Mesodermal cell (in vitro differentiated cells): ENCODE measurements around the gene ACSL1.

Experiments
- H3K27ac ChIP-seq: 2 replicates; pipeline ENCODE4 v1.7.0; 2013; ENCODE audit warnings: mild to moderate bottlenecking, low read depth, low read length, moderate library complexity; ENCODE audit not compliant: severe bottlenecking
- H3K36me3 ChIP-seq: 2 replicates; pipeline ENCODE4 v1.7.1; 2013; ENCODE audit warnings: mild to moderate bottlenecking, low read length, moderate library complexity; ENCODE audit not compliant: control insufficient read depth, insufficient read depth
- H3K4me1 ChIP-seq: one replicate; pipeline ENCODE4 v1.7.1; 2013; ENCODE audit warnings: mild to moderate bottlenecking, low read length; ENCODE audit not compliant: insufficient read depth, control insufficient read depth, poor library complexity, severe bottlenecking
- H3K4me3 ChIP-seq: 2 replicates; pipeline ENCODE4 v1.7.0; 2013; ENCODE audit warnings: low read length, control low read depth, mild to moderate bottlenecking; ENCODE audit not compliant: insufficient read depth, poor library complexity, severe bottlenecking; ENCODE audit errors: extremely low read depth
- H3K9me3 ChIP-seq: 2 replicates; pipeline ENCODE4 v1.7.1; 2013; ENCODE audit warnings: mild to moderate bottlenecking, low read length, moderate library complexity; ENCODE audit not compliant: control insufficient read depth
- WGBS, 2 experiments: methylation state at CpG; one replicate each; pipeline ENCODE4 v1.1.5; 2013; ENCODE audit warnings: missing lambda C conversion rate in 2 of 2; ENCODE audit not compliant: insufficient coverage in 2 of 2; 5-methylcytosine and 5-hydroxymethylcytosine counted together

The ACSL1 gene

GRCh38 chr4:184803133-184803532 is 22.6 kb downstream of the ACSL1 start:
- Histone ChIP-seq H3K4me3 (no peak overlapping the region), H3K9me3 (no peaks in the 10 kb centered on the region), H3K27ac (no peak overlapping the region), H3K36me3 (no peaks in the 10 kb centered on the region), H3K4me1 (no peaks in the 10 kb centered on the region)
- 94 to 99% methylated on average over 15 to 16 of the region's 16 CpGs for WGBS, 2 experiments

- Histone ChIP-seq H3K36me3 (no peaks in the 10 kb centered on the region), H3K4me3 (no peak overlapping the region)
- 89 to 92% methylated on average over 7 to 9 of the region's 9 CpGs for WGBS, 2 experiments
Observed at GRCh38 chr4:184802697-184803015, 23.1 kb downstream of the ACSL1 start.

GRCh38 chr4:184801781-184802696 is 23.7 kb downstream of the ACSL1 start:
- 85 to 89% methylated on average over 6 to 8 of the region's 10 CpGs for WGBS, 2 experiments
- H3K4me3 ChIP-seq, result no peak overlapping the region
- no peaks in the 10 kb centered on the region for H3K9me3 ChIP-seq
- H3K27ac ChIP-seq, result no peak overlapping the region
- no peaks in the 10 kb centered on the region for H3K36me3 ChIP-seq
- H3K4me1 ChIP-seq, result no peaks in the 10 kb centered on the region

More at GRCh38 chr4:184802697-184803015, 23.1 kb downstream of the ACSL1 start:
- no peaks in the 10 kb centered on the region for H3K4me1 ChIP-seq
- H3K9me3 ChIP-seq, result no peaks in the 10 kb centered on the region
- H3K27ac ChIP-seq, result no peak overlapping the region

GRCh38 chr4:184798504-184798903 is 27.3 kb downstream of the ACSL1 start:
- no peaks in the 10 kb centered on the region for H3K4me1 ChIP-seq
- 94 to 97% methylated on average over 4 to 7 of the region's 7 CpGs for WGBS, 2 experiments
- no peaks in the 10 kb centered on the region for H3K36me3 ChIP-seq
- no peak overlapping the region for H3K27ac ChIP-seq
- H3K9me3 ChIP-seq, result peaks cover 4% of the 10 kb centered on the region
- H3K4me3 ChIP-seq, result no peak overlapping the region

- H3K4me3 ChIP-seq, result no peak overlapping the region
- H3K27ac ChIP-seq, result no peak overlapping the region
- H3K36me3 ChIP-seq, result no peaks in the 10 kb centered on the region
- 87 to 90% methylated on average over 7 to 8 of the region's 9 CpGs for WGBS, 2 experiments
- peaks cover 6% of the 10 kb centered on the region for H3K4me1 ChIP-seq
- H3K9me3 ChIP-seq, result peaks cover 4% of the 10 kb centered on the region
Observed at GRCh38 chr4:184796906-184797305, 28.9 kb downstream of the ACSL1 start.

GRCh38 chr4:184795214-184795844 is 30.4 kb downstream of the ACSL1 start:
- Histone ChIP-seq H3K4me3 (no peak overlapping the region), H3K4me1 (peaks cover 6% of the 10 kb centered on the region)
- WGBS, 2 experiments, result 88 to 94% methylated on average over 8 of the region's 9 CpGs

GRCh38 chr4:184794470-184794869 is 31.3 kb downstream of the ACSL1 start:
- H3K36me3 ChIP-seq, result no peaks in the 10 kb centered on the region
- WGBS, 2 experiments, result 87 to 97% methylated on average over 4 to 5 of the region's 5 CpGs

More at GRCh38 chr4:184795214-184795844, 30.4 kb downstream of the ACSL1 start:
- no peak overlapping the region for H3K27ac ChIP-seq
- peaks cover 4% of the 10 kb centered on the region for H3K9me3 ChIP-seq
- no peaks in the 10 kb centered on the region for H3K36me3 ChIP-seq

GRCh38 chr4:184793735-184794355 is 31.9 kb downstream of the ACSL1 start:
- Histone ChIP-seq H3K4me1 (peaks cover 6% of the 10 kb centered on the region), H3K9me3 (peaks cover 4% of the 10 kb centered on the region), H3K36me3 (no peaks in the 10 kb centered on the region), H3K4me3 (no peak overlapping the region), H3K27ac (no peak overlapping the region)
- WGBS, 2 experiments, result 93 to 97% methylated on average over 7 to 8 of the region's 9 CpGs

More at GRCh38 chr4:184794470-184794869, 31.3 kb downstream of the ACSL1 start:
- Histone ChIP-seq H3K4me1 (peaks cover 6% of the 10 kb centered on the region), H3K27ac (no peak overlapping the region), H3K9me3 (peaks cover 4% of the 10 kb centered on the region), H3K4me3 (no peak overlapping the region)

GRCh38 chr4:184792950-184793555 is 32.7 kb downstream of the ACSL1 start:
- 49 to 62% methylated on average over 5 to 8 of the region's 10 CpGs for WGBS, 2 experiments

GRCh38 chr4:184792334-184792733 is 33.4 kb downstream of the ACSL1 start:
- peaks cover 6% of the 10 kb centered on the region for H3K4me1 ChIP-seq
- H3K9me3 ChIP-seq, result peaks cover 4% of the 10 kb centered on the region
- H3K36me3 ChIP-seq, result no peaks in the 10 kb centered on the region
- WGBS, 2 experiments, result 91 to 92% methylated on average over 7 of the region's 8 CpGs
- H3K4me3 ChIP-seq, result no peak overlapping the region
- H3K27ac ChIP-seq, result no peak overlapping the region

More at GRCh38 chr4:184792950-184793555, 32.7 kb downstream of the ACSL1 start:
- H3K4me1 ChIP-seq, result peaks cover 6% of the 10 kb centered on the region
- no peak overlapping the region for H3K4me3 ChIP-seq
- H3K9me3 ChIP-seq, result peaks cover 4% of the 10 kb centered on the region
- H3K36me3 ChIP-seq, result no peaks in the 10 kb centered on the region
- peak overlapping the region; percentile 36 for H3K27ac ChIP-seq
